HK-2 (cell line): ENCODE results near the gene SMIM27.
"Not testable (repeated sequence)": the region's sequence is repeated elsewhere in the genome, so short reads cannot be mapped to it uniquely, and the experiment has no call there.

Experiments used
- DNase-seq: peaks from one replicate; pipeline ENCODE4 v3.0.0-alpha.2; 2018; ENCODE audit not compliant: unreplicated experiment

The SMIM27 gene, protein sequence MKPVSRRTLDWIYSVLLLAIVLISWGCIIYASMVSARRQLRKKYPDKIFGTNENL

GRCh38 chr9:32552172-32552872, at the start of gene SMIM27, which contains the start of gene TOPORS:
Gene SMIM27 (plus strand): TSS chr9:32552327. CDS start chr9:32552435, 108 bp downstream.
Gene TOPORS (minus strand): TSS chr9:32552586. CDS start chr9:32552436, 150 bp downstream.
- peak; percentile 76 for DNase-seq

DNA sequence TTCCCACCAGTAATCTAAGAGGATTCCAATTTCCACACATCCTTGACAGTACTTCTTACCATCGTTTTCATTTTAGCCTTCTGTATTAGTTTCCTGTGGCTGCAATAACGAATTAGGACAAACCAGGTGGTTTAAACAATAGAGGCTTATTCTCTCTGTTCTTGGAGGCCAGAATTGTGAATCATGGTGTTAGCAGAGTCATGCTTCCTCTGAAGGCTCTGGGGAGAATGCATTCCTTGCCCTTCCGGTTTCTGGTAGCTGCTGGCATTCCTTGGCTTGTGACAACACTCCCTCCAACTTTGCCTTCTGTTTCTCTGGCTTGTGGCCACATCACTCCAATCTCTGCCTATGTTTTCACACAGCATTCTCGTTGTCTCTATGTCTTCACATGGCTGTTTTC, 49.7 kb upstream of the SMIM27 start:
- no peak for DNase-seq

GRCh38 chr9:32503008-32503407, 49.1 kb upstream of the SMIM27 start:
- no peak for DNase-seq

DNA sequence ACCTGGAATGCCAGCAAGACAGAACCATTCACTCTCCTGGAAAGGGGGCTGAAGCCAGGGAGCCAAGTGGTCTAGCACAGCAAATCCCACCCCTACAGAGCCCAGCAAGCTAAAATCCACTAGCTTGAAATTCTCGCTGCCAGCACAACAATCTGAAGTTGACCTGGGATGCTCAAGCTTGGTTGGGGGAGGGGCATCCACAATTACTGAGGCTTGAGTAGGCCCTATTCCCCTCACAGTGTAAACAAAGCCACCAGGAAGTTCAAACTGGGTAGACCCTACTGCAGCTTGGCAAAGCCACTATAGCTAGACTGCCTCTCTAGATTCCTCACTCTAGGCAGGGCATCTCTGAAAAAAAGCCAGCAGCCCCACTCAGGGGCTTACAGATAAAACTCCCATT, 43.4 kb upstream of the SMIM27 start:
- no peak for DNase-seq

- no peak for DNase-seq
Observed at GRCh38 chr9:32516241-32516640, 35.9 kb upstream of the SMIM27 start.

GRCh38 chr9:32518276-32518675, 33.9 kb upstream of the SMIM27 start:
- DNase-seq, result no peak

- DNase-seq, result no peak
Observed at GRCh38 chr9:32523910-32524309, 28.2 kb upstream of the SMIM27 start.

- not testable (repeated sequence) for DNase-seq
Observed at GRCh38 chr9:32524558-32524891, 27.6 kb upstream of the SMIM27 start.

DNA sequence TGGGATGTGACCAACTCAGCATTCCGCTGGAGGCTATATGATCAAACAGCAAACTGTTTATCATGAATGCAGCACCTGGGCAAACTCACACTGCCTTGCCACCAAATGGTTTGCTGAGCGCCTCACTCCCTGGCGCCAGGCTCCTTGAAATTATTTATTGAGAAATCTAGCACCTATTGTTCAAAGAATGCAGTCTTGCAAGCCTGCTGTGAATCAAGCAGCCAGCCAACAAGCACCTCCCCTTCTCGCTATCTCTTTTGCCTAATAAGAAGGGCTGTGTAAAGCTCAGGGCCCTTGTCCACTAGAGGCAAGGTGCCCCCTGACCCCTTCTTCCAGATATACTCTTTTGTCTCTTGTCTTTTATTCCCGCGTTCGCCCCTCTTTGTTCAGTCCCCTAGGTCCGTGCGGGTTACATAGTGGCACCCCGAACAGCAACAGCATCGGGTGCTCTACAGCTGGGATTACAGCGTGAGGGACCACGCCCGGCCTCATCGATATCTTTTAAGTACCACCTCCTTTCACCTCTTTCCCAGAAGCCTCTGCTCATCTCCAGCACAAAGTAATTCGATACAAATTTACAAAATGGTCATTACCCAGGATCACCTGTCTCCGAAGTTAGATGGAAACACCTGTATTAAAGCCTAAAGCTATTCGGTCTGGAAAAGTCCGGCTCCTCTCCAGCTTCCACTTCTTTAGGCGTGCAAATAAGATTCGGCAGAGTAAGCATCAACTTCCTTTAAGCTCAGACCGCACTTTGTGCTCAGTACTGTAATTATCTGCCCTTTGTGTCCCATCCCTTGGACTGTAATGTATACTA, 27.0 kb upstream of the SMIM27 start:
- DNase-seq, result no peak

GRCh38 chr9:32525709-32526030, 26.5 kb upstream of the SMIM27 start:
- DNase-seq, result no peak

- DNase-seq, result peak; percentile 85
Observed at GRCh38 chr9:32526041-32526706, 26.0 kb upstream of the SMIM27 start, which contains the start of gene RIGI. Gene RIGI (minus strand): TSS chr9:32526196. CDS start chr9:32526166, 30 bp downstream.

DNA sequence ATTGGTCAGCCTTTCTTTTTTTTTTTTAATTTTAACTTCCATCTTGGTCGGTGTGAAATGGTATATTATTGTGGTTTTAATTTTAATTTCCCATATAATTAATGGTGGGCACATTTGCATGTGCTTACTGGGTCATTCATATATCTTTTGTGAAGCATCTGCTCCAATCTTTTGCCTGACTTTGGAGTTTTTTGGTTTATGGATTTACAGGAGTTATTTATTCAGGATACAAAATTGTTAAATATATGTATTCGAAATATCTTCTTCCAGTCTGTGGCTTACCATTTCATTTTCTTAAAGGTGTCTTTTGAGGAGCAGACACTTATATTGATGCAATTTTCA, 25.4 kb upstream of the SMIM27 start:
- no peak for DNase-seq

GRCh38 chr9:32533336-32533735, 18.8 kb upstream of the SMIM27 start:
- DNase-seq, result no peak

DNA sequence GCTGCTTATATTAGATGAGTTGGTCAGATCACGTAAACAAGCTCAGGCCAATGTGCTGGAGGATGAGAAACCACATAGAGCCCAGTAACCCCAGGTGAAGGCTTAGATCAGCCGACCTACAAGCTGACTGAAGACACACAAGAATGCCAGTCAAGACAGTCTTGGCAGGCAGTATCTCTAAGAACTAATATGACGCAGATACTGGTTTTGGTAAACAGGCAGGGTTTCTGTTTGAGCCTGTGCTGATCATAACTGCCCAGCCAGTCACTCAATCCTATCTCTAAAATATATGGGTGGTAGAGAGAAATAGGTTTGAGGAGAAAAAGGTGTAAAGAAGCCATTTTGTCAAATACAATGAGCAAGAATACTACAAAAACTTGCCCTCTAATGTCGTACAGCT, 18.3 kb upstream of the SMIM27 start:
- no peak for DNase-seq

DNA sequence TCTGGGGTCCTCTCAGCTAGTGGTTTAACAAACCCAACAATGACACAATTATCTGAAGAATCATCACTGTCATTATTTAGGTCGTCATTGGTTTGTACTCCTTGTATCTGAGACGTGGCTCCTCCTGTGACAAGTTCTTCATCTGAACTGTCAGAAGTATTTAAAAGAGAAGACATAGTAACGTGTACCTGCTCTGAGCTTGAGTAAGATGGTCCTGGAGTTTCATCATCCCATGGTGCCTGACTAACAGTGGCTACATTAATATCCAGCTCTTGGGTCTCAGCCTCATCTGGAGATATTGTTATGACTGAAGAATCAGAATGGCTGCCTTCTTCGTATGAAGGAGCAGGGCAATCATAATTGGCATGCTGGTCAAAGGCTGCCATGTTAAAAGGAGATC, 9.1 kb upstream of the SMIM27 start:
- DNase-seq, result no peak

GRCh38 chr9:32545884-32546283, 6.2 kb upstream of the SMIM27 start:
- no peak for DNase-seq

GRCh38 chr9:32548213-32548612, 3.9 kb upstream of the SMIM27 start:
- not testable (repeated sequence) for DNase-seq

DNA sequence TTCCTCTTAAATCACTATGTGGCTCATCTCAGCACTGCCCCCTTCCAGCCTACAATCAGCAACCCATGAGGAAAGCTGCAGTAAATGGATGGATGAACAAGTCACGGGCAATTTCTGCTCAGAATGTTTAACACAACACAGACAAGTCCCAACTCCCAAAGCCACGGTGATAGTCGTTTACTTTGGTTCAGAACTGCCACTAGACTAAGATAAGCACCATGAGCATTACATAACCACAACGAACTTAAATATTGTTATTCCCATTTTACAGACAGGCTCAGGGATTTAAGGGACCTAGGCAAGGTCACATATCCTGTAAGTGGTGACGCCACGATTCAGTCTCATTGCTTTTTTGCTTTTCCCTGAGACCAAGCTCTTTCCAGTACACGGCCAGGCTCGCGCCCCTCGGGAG, 2.0 kb upstream of the SMIM27 start:
- peak; percentile 11 for DNase-seq

- DNase-seq, result peak; percentile 85
Observed at GRCh38 chr9:32550562-32551275, 1.4 kb upstream of the SMIM27 start.

- peak; percentile 16 for DNase-seq
Observed at GRCh38 chr9:32551276-32552051, 663 bp upstream of the SMIM27 start.

GRCh38 chr9:32554107-32554506, 2.0 kb downstream of the SMIM27 start:
- no peak for DNase-seq
